SK-N-SH treated with all-trans-retinoic acid at 6 μM for 48 hours (cell line): Measurements from ENCODE around the gene GPN1.

Source experiments
- ATAC-seq: fragments of 200-7000 bp; cut with Tn5 transposase; 3 replicates; pipeline ENCODE4 v1.9.1; 2020; ENCODE audit warnings: mild to moderate bottlenecking, moderate library complexity
- ARNTL ChIP-seq: fragments of 450-650 bp; formaldehyde crosslinking; IDR thresholded peaks from 2 replicates; pipeline ENCODE4 v1.5.0; 2020; ENCODE audit warnings: low read depth, mild to moderate bottlenecking, moderate library complexity, borderline replicate concordance
- ESRRG ChIP-seq: fragments of 250-450 bp; sonication (Bioruptor Pico); IDR thresholded peaks from 2 replicates; pipeline ENCODE4 v1.6.1; 2021; ENCODE audit warnings: mild to moderate bottlenecking
- GLIS3 ChIP-seq: fragments of 250-450 bp; sonication (Bioruptor Pico); IDR thresholded peaks from 2 replicates; pipeline ENCODE4 v1.5.0; 2020; ENCODE audit warnings: mild to moderate bottlenecking, moderate library complexity
- PPARA ChIP-seq: fragments of 250-450 bp; sonication (Bioruptor Pico); IDR thresholded peaks from 2 replicates; pipeline ENCODE4 v1.5.0; 2020; ENCODE audit warnings: mild to moderate bottlenecking, borderline replicate concordance
- RARB ChIP-seq: fragments of 250-450 bp; sonication (Bioruptor Pico); IDR thresholded peaks from 2 replicates; pipeline ENCODE4 v1.8.0; 2021; ENCODE audit warnings: mild to moderate bottlenecking, moderate library complexity
- SNAI2 ChIP-seq: fragments of 250-450 bp; sonication (Bioruptor Pico); IDR thresholded peaks from 2 replicates; pipeline ENCODE4 v1.5.0; 2020; ENCODE audit warnings: mild to moderate bottlenecking, moderate library complexity
- TCF4 ChIP-seq: fragments of 250-450 bp; sonication (Bioruptor Pico); IDR thresholded peaks from 2 replicates; pipeline ENCODE4 v1.8.0; 2021; ENCODE audit warnings: mild to moderate bottlenecking, moderate library complexity, borderline replicate concordance
- ZC3H10 ChIP-seq: fragments of 250-450 bp; sonication (Bioruptor Pico); IDR thresholded peaks from 2 replicates; pipeline ENCODE4 v1.5.1; 2021; ENCODE audit warnings: mild to moderate bottlenecking, moderate library complexity
- ZFP3 ChIP-seq: fragments of 250-450 bp; sonication (Bioruptor Pico); IDR thresholded peaks from 2 replicates; pipeline ENCODE4 v1.5.0; 2020; ENCODE audit warnings: mild to moderate bottlenecking, moderate library complexity
- ZFP30 ChIP-seq: fragments of 450-650 bp; formaldehyde crosslinking; IDR thresholded peaks from 2 replicates; pipeline ENCODE4 v1.5.0; 2022; ENCODE audit warnings: mild to moderate bottlenecking, moderate library complexity
- ZNF70 ChIP-seq: fragments of 450-650 bp; formaldehyde crosslinking; IDR thresholded peaks from 2 replicates; pipeline ENCODE4 v1.5.0; 2020; ENCODE audit warnings: mild to moderate bottlenecking, moderate library complexity
- ZNF8 ChIP-seq: fragments of 450-650 bp; formaldehyde crosslinking; IDR thresholded peaks from 2 replicates; pipeline ENCODE4 v1.5.0; 2020; ENCODE audit warnings: mild to moderate bottlenecking, moderate library complexity
- TF ChIP-seq, protein P1 (sequence below): fragments of 250-450 bp; sonication (Bioruptor Pico); IDR thresholded peaks from 2 replicates; pipeline ENCODE4 v1.8.0; 2020; ENCODE audit warnings: mild to moderate bottlenecking, moderate library complexity, borderline replicate concordance
- TF ChIP-seq, protein P2 (sequence below): fragments of 250-450 bp; sonication (Bioruptor Pico); IDR thresholded peaks from 2 replicates; pipeline ENCODE4 v1.5.0; 2020; ENCODE audit warnings: mild to moderate bottlenecking, moderate library complexity

Gene GPN1

DNA sequence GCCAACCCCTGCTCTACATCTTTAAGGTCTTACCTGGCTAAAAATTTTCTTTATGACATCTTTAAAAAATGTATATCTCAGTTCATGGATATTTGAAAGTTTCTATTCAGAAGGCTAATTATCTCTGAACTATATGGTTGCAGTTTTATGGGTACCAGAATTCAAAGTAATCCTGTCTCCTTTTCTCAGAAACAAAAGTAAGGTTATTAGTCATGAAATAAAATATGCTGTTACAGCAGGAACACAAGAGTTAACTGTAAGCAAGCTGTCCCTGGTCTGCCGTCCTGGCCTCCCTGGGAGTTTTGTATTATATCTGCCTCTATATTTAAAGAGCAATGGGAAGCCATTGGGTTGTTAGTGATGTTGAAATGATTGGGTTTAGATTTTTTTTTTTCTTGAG is 68.8 kb downstream of the GPN1 start:
- no peak for ATAC-seq
- no peak for TF ChIP-seq PPARA (CRISPR knock-in tag)
- no peak for TF ChIP-seq ZNF70 (CRISPR knock-in tag)
- no peak for TF ChIP-seq SNAI2
- TF ChIP-seq, protein P1, sequence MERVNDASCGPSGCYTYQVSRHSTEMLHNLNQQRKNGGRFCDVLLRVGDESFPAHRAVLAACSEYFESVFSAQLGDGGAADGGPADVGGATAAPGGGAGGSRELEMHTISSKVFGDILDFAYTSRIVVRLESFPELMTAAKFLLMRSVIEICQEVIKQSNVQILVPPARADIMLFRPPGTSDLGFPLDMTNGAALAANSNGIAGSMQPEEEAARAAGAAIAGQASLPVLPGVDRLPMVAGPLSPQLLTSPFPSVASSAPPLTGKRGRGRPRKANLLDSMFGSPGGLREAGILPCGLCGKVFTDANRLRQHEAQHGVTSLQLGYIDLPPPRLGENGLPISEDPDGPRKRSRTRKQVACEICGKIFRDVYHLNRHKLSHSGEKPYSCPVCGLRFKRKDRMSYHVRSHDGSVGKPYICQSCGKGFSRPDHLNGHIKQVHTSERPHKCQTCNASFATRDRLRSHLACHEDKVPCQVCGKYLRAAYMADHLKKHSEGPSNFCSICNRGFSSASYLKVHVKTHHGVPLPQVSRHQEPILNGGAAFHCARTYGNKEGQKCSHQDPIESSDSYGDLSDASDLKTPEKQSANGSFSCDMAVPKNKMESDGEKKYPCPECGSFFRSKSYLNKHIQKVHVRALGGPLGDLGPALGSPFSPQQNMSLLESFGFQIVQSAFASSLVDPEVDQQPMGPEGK (CRISPR knock-in tag), result no peak
- TF ChIP-seq RARB, result no peak
- TF ChIP-seq, protein P2, sequence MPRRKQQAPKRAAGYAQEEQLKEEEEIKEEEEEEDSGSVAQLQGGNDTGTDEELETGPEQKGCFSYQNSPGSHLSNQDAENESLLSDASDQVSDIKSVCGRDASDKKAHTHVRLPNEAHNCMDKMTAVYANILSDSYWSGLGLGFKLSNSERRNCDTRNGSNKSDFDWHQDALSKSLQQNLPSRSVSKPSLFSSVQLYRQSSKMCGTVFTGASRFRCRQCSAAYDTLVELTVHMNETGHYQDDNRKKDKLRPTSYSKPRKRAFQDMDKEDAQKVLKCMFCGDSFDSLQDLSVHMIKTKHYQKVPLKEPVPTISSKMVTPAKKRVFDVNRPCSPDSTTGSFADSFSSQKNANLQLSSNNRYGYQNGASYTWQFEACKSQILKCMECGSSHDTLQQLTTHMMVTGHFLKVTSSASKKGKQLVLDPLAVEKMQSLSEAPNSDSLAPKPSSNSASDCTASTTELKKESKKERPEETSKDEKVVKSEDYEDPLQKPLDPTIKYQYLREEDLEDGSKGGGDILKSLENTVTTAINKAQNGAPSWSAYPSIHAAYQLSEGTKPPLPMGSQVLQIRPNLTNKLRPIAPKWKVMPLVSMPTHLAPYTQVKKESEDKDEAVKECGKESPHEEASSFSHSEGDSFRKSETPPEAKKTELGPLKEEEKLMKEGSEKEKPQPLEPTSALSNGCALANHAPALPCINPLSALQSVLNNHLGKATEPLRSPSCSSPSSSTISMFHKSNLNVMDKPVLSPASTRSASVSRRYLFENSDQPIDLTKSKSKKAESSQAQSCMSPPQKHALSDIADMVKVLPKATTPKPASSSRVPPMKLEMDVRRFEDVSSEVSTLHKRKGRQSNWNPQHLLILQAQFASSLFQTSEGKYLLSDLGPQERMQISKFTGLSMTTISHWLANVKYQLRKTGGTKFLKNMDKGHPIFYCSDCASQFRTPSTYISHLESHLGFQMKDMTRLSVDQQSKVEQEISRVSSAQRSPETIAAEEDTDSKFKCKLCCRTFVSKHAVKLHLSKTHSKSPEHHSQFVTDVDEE, result no peak
- TF ChIP-seq ARNTL (CRISPR knock-in tag), result no peak
- no peak for TF ChIP-seq GLIS3
- no peak for TF ChIP-seq ESRRG (CRISPR knock-in tag)
- TF ChIP-seq ZFP30 (CRISPR knock-in tag), result no peak
- no peak for TF ChIP-seq ZNF8 (CRISPR knock-in tag)
- TF ChIP-seq ZC3H10 (CRISPR knock-in tag), result no peak
- TF ChIP-seq TCF4 (CRISPR knock-in tag), result no peak
- no peak for TF ChIP-seq ZFP3 (CRISPR knock-in tag)
